CD4-positive, alpha-beta T cell (primary cell): ENCODE results near the gene PDLIM3. TPM values are rescaled to one million over a fixed set of nuclear protein-coding genes. Genes with fewer than 3 reads are reported as not detected.

Experiments used
- ATAC-seq: fragments of 200-7000 bp; cut with Tn5 transposase; one replicate; pipeline ENCODE4 v1.10.0; 2022; ENCODE audit warnings: mild to moderate bottlenecking; ENCODE audit not compliant: poor library complexity
- CTCF ChIA-PET: fragments of 350-600 bp; sonication (Branson Sonifier 250); formaldehyde crosslinking; loops from one replicate; lab custom pipeline; 2021; ENCODE audit warnings: antibody characterized with exemption, inconsistent platforms; lab: Charles Lee
- POLR2A ChIA-PET: fragments of 350-600 bp; sonication (Branson Sonifier 250); formaldehyde crosslinking; loops from one replicate; lab custom pipeline; 2021; ENCODE audit warnings: antibody characterized with exemption, inconsistent platforms; lab: Charles Lee
- DNase-seq, 14 experiments: peaks; one replicate each; pipeline ENCODE4 v3.0.0-alpha.2; 2013 to 2020; ENCODE audit warnings: mixed read lengths in 2 of 14
- H3K27ac ChIP-seq, 2 donors: one replicate each; pipeline versions ENCODE4 v1.5.1 to v1.7.0; 2013; ENCODE audit warnings: low read length in 2 of 2, low read depth in 1 of 2, mild to moderate bottlenecking in 1 of 2
- H3K27me3 ChIP-seq, 2 experiments: 1 replicate in 1 of 2; 2 replicates in 1 of 2; pipeline versions ENCODE4 v1.6.1 to v1.7.0; 2013; ENCODE audit warnings: low read length in 2 of 2, control low read depth in 1 of 2, mild to moderate bottlenecking in 1 of 2, moderate library complexity in 1 of 2; ENCODE audit not compliant: insufficient read depth in 2 of 2, control insufficient read depth in 1 of 2
- H3K36me3 ChIP-seq: one replicate; pipeline ENCODE4 v1.6.1; 2013; ENCODE audit warnings: low read length, control low read depth; ENCODE audit not compliant: insufficient read depth
- H3K4me1 ChIP-seq: one replicate; pipeline ENCODE4 v1.6.1; 2013; ENCODE audit warnings: low read length, control low read depth; ENCODE audit not compliant: insufficient read depth
- H3K4me3 ChIP-seq: one replicate; pipeline ENCODE4 v1.5.1; 2013; ENCODE audit warnings: mild to moderate bottlenecking, low read length, moderate library complexity
- H3K9me3 ChIP-seq, 2 experiments: 1 replicate in 1 of 2; 2 replicates in 1 of 2; pipeline versions ENCODE4 v1.6.1 to v1.7.0; 2013; ENCODE audit warnings: low read length in 2 of 2, mild to moderate bottlenecking in 2 of 2, control low read depth in 1 of 2, moderate library complexity in 1 of 2; ENCODE audit not compliant: control insufficient read depth in 1 of 2, insufficient read depth in 1 of 2
- H3K27ac Mint-ChIP-seq: one replicate; pipeline ENCODE4 v1.8.0; 2020; ENCODE audit warnings: mixed read lengths
- H3K27me3 Mint-ChIP-seq: one replicate; pipeline ENCODE4 v1.8.0; 2021; ENCODE audit warnings: mixed read lengths
- H3K36me3 Mint-ChIP-seq: one replicate; pipeline ENCODE4 v1.8.0; 2021; ENCODE audit warnings: low read depth, mixed read lengths
- H3K4me1 Mint-ChIP-seq: one replicate; pipeline ENCODE4 v1.8.0; 2021; ENCODE audit warnings: low read depth, mixed read lengths
- H3K4me3 Mint-ChIP-seq: one replicate; pipeline ENCODE4 v1.8.0; 2020; ENCODE audit warnings: mild to moderate bottlenecking, mixed read lengths
- H3K9me3 Mint-ChIP-seq: one replicate; pipeline ENCODE4 v1.8.0; 2020; ENCODE audit warnings: mixed read lengths
- CTCF ChIP-seq: fragments of 200-600 bp; IDR thresholded peaks from one replicate; pipeline ENCODE4 v1.8.0; 2022; ENCODE audit warnings: antibody characterized with exemption, mild to moderate bottlenecking
- intact Hi-C, 2 experiments: fragments of 100-400 bp; cut with DNase I in 1 of 2; cut with micrococcal nuclease in 1 of 2; formaldehyde crosslinking; loops; one replicate each; pipeline versions ENCODE4 v1.15.1 to v1.9.0; 2023 to 2025; cut with DNase I, micrococcal nuclease
- total RNA-seq, 174 experiments: library from RNA in 2 of 174; stranded (reverse) in 2 of 174; gene quantifications; one replicate each; pipeline ENCODE4 v1.2.3 and lab custom pipeline; 2021 to 2026

PDLIM3 gene
- total RNA-seq, 2 experiments from 2014 or later, result not detected

- TF ChIP-seq CTCF, result no peak
- H3K4me1 ChIP-seq, result no peaks in the 10 kb centered on the region
- Mint-ChIP-seq H3K9me3 (no peaks in the 10 kb centered on the region), H3K36me3 (no peaks in the 10 kb centered on the region), H3K27me3 (peaks cover 44% of the 10 kb centered on the region), H3K4me3 (no peak overlapping the region), H3K4me1 (no peaks in the 10 kb centered on the region), H3K27ac (no peak overlapping the region)
- no peak overlapping the region for H3K27ac ChIP-seq
- DNase-seq (no peak), ATAC-seq (no peak)
- POLR2A ChIA-PET, result no interaction called here
- H3K36me3 ChIP-seq, result no peaks in the 10 kb centered on the region
- no peaks in the 10 kb centered on the region for H3K9me3 ChIP-seq
- CTCF ChIA-PET, result interaction anchor here (0.6 kb wide), 1 partner anchor 29 kb away, joined by 3 read pairs; no protein-coding TSS in a partner anchor
- no peak overlapping the region for H3K4me3 ChIP-seq
- intact Hi-C loops, result no loop called here
- H3K27me3 ChIP-seq, result peaks cover 0 to 4% of the 10 kb centered on the region in 2 experiments
These were observed 19.2 kb upstream of the PDLIM3 start for GRCh38 chr4:185554365-185555126.

- intact Hi-C loops, result no loop called here
- no peaks in the 10 kb centered on the region for H3K4me1 ChIP-seq
- H3K27me3 ChIP-seq, result peaks cover 0 to 4% of the 10 kb centered on the region in 2 experiments
- Mint-ChIP-seq H3K36me3 (no peaks in the 10 kb centered on the region), H3K27me3 (peaks cover 22% of the 10 kb centered on the region), H3K27ac (no peak overlapping the region), H3K9me3 (no peaks in the 10 kb centered on the region), H3K4me3 (no peak overlapping the region), H3K4me1 (no peaks in the 10 kb centered on the region)
- TF ChIP-seq CTCF, result no peak
- H3K27ac ChIP-seq, result no peak overlapping the region
- no peak overlapping the region for H3K4me3 ChIP-seq
- POLR2A ChIA-PET, result interaction anchor here (1.0 kb wide), 1 partner anchor 8 kb away, joined by 4 read pairs; no protein-coding TSS in a partner anchor
- DNase-seq (no peak), ATAC-seq (no peak)
- CTCF ChIA-PET, result interaction anchor here (1.2 kb wide), 1 partner anchor 19 kb away, joined by 4 read pairs; no protein-coding TSS in a partner anchor
- H3K36me3 ChIP-seq, result no peaks in the 10 kb centered on the region
- H3K9me3 ChIP-seq, result no peaks in the 10 kb centered on the region
These were observed 16.9 kb upstream of the PDLIM3 start for GRCh38 chr4:185552254-185552653.

- H3K4me3 Mint-ChIP-seq, result no peak overlapping the region
- intact Hi-C loops, result no loop called here
- ChIA-PET POLR2A (no interaction called here), CTCF (no interaction called here)
- ATAC-seq (no peak), DNase-seq (no peak)
- TF ChIP-seq CTCF, result no peak
- Histone ChIP-seq H3K4me1 (no peaks in the 10 kb centered on the region), H3K4me3 (no peak overlapping the region), H3K27ac (no peak overlapping the region), H3K36me3 (no peaks in the 10 kb centered on the region), H3K27me3 (peaks cover 0 to 4% of the 10 kb centered on the region in 2 experiments), H3K9me3 (no peaks in the 10 kb centered on the region)
- no peaks in the 10 kb centered on the region for H3K9me3 Mint-ChIP-seq
- H3K4me1 Mint-ChIP-seq, result no peaks in the 10 kb centered on the region
- no peaks in the 10 kb centered on the region for H3K36me3 Mint-ChIP-seq
- peaks cover 10% of the 10 kb centered on the region for H3K27me3 Mint-ChIP-seq
- no peak overlapping the region for H3K27ac Mint-ChIP-seq
These were observed 15.6 kb upstream of the PDLIM3 start for GRCh38 chr4:185550933-185551332.
